Endothelial cell of umbilical vein (primary cell): Measurements from ENCODE around the gene THSD7B. TPM values are rescaled to one million over a fixed set of nuclear protein-coding genes. Genes with fewer than 3 reads are reported as not detected.
A peak's percentile ranks its signal among the peaks of the same experiment; 100 is the strongest.

Source experiments
- BruUV-seq: library from RNA; stranded (reverse); fragments of 400-500 nt; replicated peaks from 2 replicates; lab custom pipeline; 2021; lab: Mats Ljungman, UMichigan
- CTCF ChIA-PET: fragments of 300-600, 350-600 bp; sonication (Branson Sonifier 250); formaldehyde crosslinking; loops from one replicate; lab custom pipeline; 2021; ENCODE audit warnings: antibody characterized with exemption, inconsistent platforms; lab: Charles Lee
- POLR2A ChIA-PET: fragments of 300-600, 350-600 bp; sonication (Branson Sonifier 250); formaldehyde crosslinking; loops from one replicate; lab custom pipeline; 2021; ENCODE audit warnings: antibody characterized with exemption, inconsistent platforms; lab: Charles Lee
- DNase-seq: peaks from one replicate; pipeline ENCODE4 v3.0.0-alpha.2; 2011; ENCODE audit warnings: low read depth, low spot score
- FAIRE-seq: peaks from 2 replicates; lab custom pipeline; 2011; peaks lifted over from hg19 to GRCh38; lab: Jason Lieb, UNC
- H2AFZ ChIP-seq: 2 replicates; pipeline ENCODE4 v1.6.0; 2012; ENCODE audit warnings: low read depth, low read length, control low read depth, inconsistent platforms
- H3K27ac ChIP-seq: 2 replicates; pipeline ENCODE4 v1.5.1; 2011; ENCODE audit warnings: low read depth, mild to moderate bottlenecking, control low read depth, low read length, moderate library complexity; ENCODE audit not compliant: insufficient read depth
- H3K27me3 ChIP-seq, 2 experiments: 2 replicates each; pipeline versions ENCODE4 v1.6.0 to v1.6.1; 2011; ENCODE audit warnings: low read length in 2 of 2, mixed read lengths in 1 of 2; ENCODE audit not compliant: control insufficient read depth in 2 of 2, insufficient read depth in 2 of 2
- H3K36me3 ChIP-seq, 2 experiments: 2 replicates in 1 of 2; 3 replicates in 1 of 2; pipeline ENCODE4 v1.5.1; 2011; ENCODE audit warnings: low read length in 2 of 2, mild to moderate bottlenecking in 1 of 2, moderate library complexity in 1 of 2; ENCODE audit not compliant: control insufficient read depth in 2 of 2, insufficient read depth in 2 of 2; ENCODE audit errors: extremely low read depth in 1 of 2
- H3K4me1 ChIP-seq: 3 replicates; pipeline ENCODE4 v1.5.1; 2011; ENCODE audit warnings: mild to moderate bottlenecking, low read length; ENCODE audit not compliant: control insufficient read depth, insufficient read depth; ENCODE audit errors: extremely low read depth
- H3K4me2 ChIP-seq: 2 replicates; pipeline ENCODE4 v1.6.1; 2011; ENCODE audit warnings: low read length, control low read depth, mixed read lengths; ENCODE audit not compliant: insufficient read depth
- H3K4me3 ChIP-seq, 3 experiments: fragments of 200-600 bp in 1 of 3; sonication (generic), shearing (Covaris generic) in 1 of 3; replicated peaks in 1 of 3; 2 replicates each; pipeline ENCODE4 v1.5.1; 2011 to 2016; ENCODE audit warnings: control low read depth in 3 of 3, low read length in 3 of 3, mild to moderate bottlenecking in 2 of 3, inconsistent platforms in 1 of 3, low read depth in 1 of 3, moderate library complexity in 1 of 3; ENCODE audit not compliant: insufficient read depth in 1 of 3
- H3K79me2 ChIP-seq: 2 replicates; pipeline ENCODE4 v1.6.0; 2012; ENCODE audit warnings: low read length, inconsistent platforms; ENCODE audit not compliant: control insufficient read depth, insufficient read depth
- H3K9ac ChIP-seq: replicated peaks from 2 replicates; pipeline ENCODE3; 2011; ENCODE audit warnings: low read length, control low read depth; ENCODE audit not compliant: insufficient read depth; ENCODE audit errors: extremely low read depth
- H3K9me1 ChIP-seq: replicated peaks from 3 replicates; pipeline ENCODE4 v1.6.0; 2011; ENCODE audit warnings: mild to moderate bottlenecking, low read length; ENCODE audit not compliant: control insufficient read depth, insufficient read depth; ENCODE audit errors: extremely low read depth
- H3K9me3 ChIP-seq: replicated peaks from 2 replicates; pipeline ENCODE4 v1.5.1; 2012; ENCODE audit warnings: low read length, inconsistent platforms; ENCODE audit not compliant: control insufficient read depth, insufficient read depth
- H4K20me1 ChIP-seq: replicated peaks from 2 replicates; pipeline ENCODE3; 2011; ENCODE audit warnings: mild to moderate bottlenecking, low read length; ENCODE audit not compliant: control insufficient read depth, insufficient read depth; ENCODE audit errors: extremely low read depth
- EZH2 ChIP-seq: IDR thresholded peaks from 2 replicates; pipeline ENCODE4 v1.6.1; 2012; ENCODE audit warnings: borderline replicate concordance, low read depth, mild to moderate bottlenecking, moderate library complexity, low read length, inconsistent platforms; ENCODE audit not compliant: severe bottlenecking
- FOS ChIP-seq: IDR thresholded peaks from 2 replicates; pipeline ENCODE4 v1.6.1; 2011; ENCODE audit warnings: mild to moderate bottlenecking, low read length, moderate library complexity, borderline replicate concordance; ENCODE audit not compliant: insufficient read depth
- GATA2 ChIP-seq: IDR thresholded peaks from 2 replicates; pipeline ENCODE4 v1.7.0; 2011; ENCODE audit warnings: low read depth, mild to moderate bottlenecking, moderate library complexity, mixed read lengths, low read length; ENCODE audit not compliant: insufficient read length, insufficient read depth
- MYC ChIP-seq: IDR thresholded peaks from one replicate; pipeline ENCODE4 v1.6.1; 2011; ENCODE audit warnings: mild to moderate bottlenecking, low read depth, low read length
- POLR2A ChIP-seq: IDR thresholded peaks from 2 replicates; pipeline ENCODE4 v1.6.1; 2012; ENCODE audit warnings: low read depth, mild to moderate bottlenecking, control low read depth, low read length
- dilution Hi-C: fragments of 300-500 bp; cut with MboI; formaldehyde crosslinking; loops from one replicate; pipeline ENCODE4 v1.15.0; 2019; ENCODE audit warnings: low sequenced_read_pairs; ENCODE audit not compliant: extremely low pct_ligation_motif_present
- intact Hi-C: fragments of 100-400 bp; cut with micrococcal nuclease; formaldehyde crosslinking; loops from one replicate; pipeline ENCODE4 v1.10.0; 2022
- polyA plus RNA-seq, 4 experiments: library from polyadenylated mRNA; depleted of rRNA in 3 of 4; stranded (reverse) in 3 of 4; unstranded in 1 of 4; fragments of >200 nt; gene quantifications; 2 replicates each; pipeline versions ENCODE4 v1.2.1 to v1.2.3, GENCODE V29; 2011 to 2012; ENCODE audit warnings: missing spikeins in 1 of 4
- total RNA-seq: library from RNA; stranded (reverse); gene quantifications from 2 replicates; pipeline ENCODE4 v1.2.3, GENCODE V29; 2021
- TF ChIP-seq, protein P1 (sequence below): IDR thresholded peaks from 2 replicates; pipeline ENCODE4 v1.6.1; 2011; ENCODE audit not compliant: insufficient read depth, insufficient read length
- TF ChIP-seq, protein P2 (sequence below), 2 donors: IDR thresholded peaks; 1 replicate in 1 of 2; 2 replicates in 1 of 2; pipeline ENCODE4 v1.5.1; 2011; ENCODE audit warnings: low read length in 2 of 2, mild to moderate bottlenecking in 2 of 2, moderate library complexity in 2 of 2, control low read depth in 1 of 2, inconsistent platforms in 1 of 2, low read depth in 1 of 2; ENCODE audit not compliant: insufficient read depth in 1 of 2; ENCODE audit errors: extremely low read depth in 1 of 2

The THSD7B gene
- total and polyA plus RNA-seq, 2 donors (not counting 3 experiments of a cell fraction or from before 2014, with no cell fraction given): 0.04 TPM; not detected in 1

DNA sequence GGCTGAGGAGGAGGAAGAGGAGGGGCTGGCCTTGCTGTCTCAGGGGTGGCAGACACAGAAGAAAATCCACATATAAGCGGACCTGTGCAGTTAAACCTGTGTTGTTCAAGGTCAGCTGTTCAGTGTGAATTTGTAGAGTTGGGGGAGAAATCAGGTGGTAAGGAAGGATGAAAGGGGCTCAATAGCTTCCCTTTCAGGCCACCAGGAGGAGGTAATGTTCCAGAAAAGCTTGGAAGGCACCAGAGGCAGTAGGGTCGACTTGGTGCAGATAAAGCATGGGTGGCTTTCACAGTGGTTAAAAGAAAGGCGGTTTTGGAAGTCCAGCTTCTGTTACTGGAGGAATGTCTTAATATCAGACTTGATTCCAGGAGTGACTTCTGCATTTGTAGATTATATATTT, 167.4 kb downstream of the THSD7B start:
- Histone ChIP-seq H3K9me1 (no peaks in the 10 kb centered on the region), H3K4me2 (no peak overlapping the region), H3K9me3 (no peaks in the 10 kb centered on the region), H3K4me1 (no peaks in the 10 kb centered on the region), H2AFZ (no peak overlapping the region), H3K27me3 (no peaks in the 10 kb centered on the region), H3K4me3 (no peak overlapping the region), H3K9ac (no peak overlapping the region), H3K36me3 (no peaks in the 10 kb centered on the region), H4K20me1 (no peaks in the 10 kb centered on the region), H3K79me2 (no peaks in the 10 kb centered on the region), H3K27ac (no peak overlapping the region)
- intact Hi-C loops: loop anchor here (1.0 to 5.0 kb wide), 4 partner anchors 60 to 906 kb away; no protein-coding TSS in a partner anchor
- DNase-seq (peak; percentile 5), FAIRE-seq (no peak)
- dilution Hi-C loops: no loop called here
- ChIA-PET POLR2A (no interaction called here), CTCF (interaction anchor here (1.0 to 2.7 kb wide), 8 partner anchors 59 to 906 kb away, joined by 3 to 24 read pairs (median 6); no protein-coding TSS in a partner anchor)
- TF ChIP-seq FOS (no peak), EZH2 (no peak), MYC (no peak)
- TF ChIP-seq, protein P1, sequence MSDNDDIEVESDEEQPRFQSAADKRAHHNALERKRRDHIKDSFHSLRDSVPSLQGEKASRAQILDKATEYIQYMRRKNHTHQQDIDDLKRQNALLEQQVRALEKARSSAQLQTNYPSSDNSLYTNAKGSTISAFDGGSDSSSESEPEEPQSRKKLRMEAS: no peak
- BruUV-seq: no TSS peak

DNA sequence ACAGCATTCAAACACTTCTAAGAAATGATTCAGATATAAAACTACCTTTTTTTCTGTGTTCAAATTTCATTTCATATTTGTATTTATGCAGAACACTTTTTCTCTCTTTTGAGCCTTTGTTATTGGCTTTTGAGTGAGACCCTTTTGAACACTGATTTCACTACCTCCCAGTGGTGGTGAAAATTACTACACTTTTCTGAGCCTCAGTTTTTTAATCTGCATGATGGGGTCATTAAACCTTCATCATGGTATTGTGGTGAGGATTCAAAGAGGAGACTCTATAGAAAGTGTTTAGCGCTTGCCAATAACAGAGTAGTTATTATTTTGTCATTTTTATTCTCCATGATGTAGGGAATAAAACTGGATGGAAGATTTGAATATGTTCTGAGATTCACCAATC, 169.8 kb downstream of the THSD7B start:
- H3K9me3 ChIP-seq: no peaks in the 10 kb centered on the region
- ChIA-PET CTCF (no interaction called here), POLR2A (no interaction called here)
- H3K4me1 ChIP-seq: no peaks in the 10 kb centered on the region
- no peak overlapping the region for H2AFZ ChIP-seq
- no peak overlapping the region for H3K4me2 ChIP-seq
- no peak for FAIRE-seq
- no peaks in the 10 kb centered on the region for H3K79me2 ChIP-seq
- H3K4me3 ChIP-seq: no peak overlapping the region
- no peak overlapping the region for H3K9ac ChIP-seq
- H3K9me1 ChIP-seq: no peaks in the 10 kb centered on the region
- TF ChIP-seq, protein P2, sequence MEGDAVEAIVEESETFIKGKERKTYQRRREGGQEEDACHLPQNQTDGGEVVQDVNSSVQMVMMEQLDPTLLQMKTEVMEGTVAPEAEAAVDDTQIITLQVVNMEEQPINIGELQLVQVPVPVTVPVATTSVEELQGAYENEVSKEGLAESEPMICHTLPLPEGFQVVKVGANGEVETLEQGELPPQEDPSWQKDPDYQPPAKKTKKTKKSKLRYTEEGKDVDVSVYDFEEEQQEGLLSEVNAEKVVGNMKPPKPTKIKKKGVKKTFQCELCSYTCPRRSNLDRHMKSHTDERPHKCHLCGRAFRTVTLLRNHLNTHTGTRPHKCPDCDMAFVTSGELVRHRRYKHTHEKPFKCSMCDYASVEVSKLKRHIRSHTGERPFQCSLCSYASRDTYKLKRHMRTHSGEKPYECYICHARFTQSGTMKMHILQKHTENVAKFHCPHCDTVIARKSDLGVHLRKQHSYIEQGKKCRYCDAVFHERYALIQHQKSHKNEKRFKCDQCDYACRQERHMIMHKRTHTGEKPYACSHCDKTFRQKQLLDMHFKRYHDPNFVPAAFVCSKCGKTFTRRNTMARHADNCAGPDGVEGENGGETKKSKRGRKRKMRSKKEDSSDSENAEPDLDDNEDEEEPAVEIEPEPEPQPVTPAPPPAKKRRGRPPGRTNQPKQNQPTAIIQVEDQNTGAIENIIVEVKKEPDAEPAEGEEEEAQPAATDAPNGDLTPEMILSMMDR (IDR thresholded peaks at IDR 0.05; ENCODE audit: extremely low read depth in 1 of 2, insufficient read depth in 1 of 2, low read depth in 1 of 2, low read length in 2 of 2): no peak
- TF ChIP-seq MYC (no peak), GATA2 (no peak), POLR2A (no peak), FOS (no peak)
- TF ChIP-seq, protein P1: no peak
- H3K27me3 ChIP-seq: no peaks in the 10 kb centered on the region
- BruUV-seq: no TSS peak
- no peak for DNase-seq
- H4K20me1 ChIP-seq: no peaks in the 10 kb centered on the region
- H3K36me3 ChIP-seq: no peaks in the 10 kb centered on the region
- no peak overlapping the region for H3K27ac ChIP-seq
- dilution Hi-C loops (no loop called here), intact Hi-C loops (no loop called here)
